GM21825 (cell line): ENCODE measurements around the gene CCNE1.
A peak's percentile ranks its signal among the peaks of the same experiment; 100 is the strongest.
"Not testable (repeated sequence)": the region's sequence is repeated elsewhere in the genome, so short reads cannot be mapped to it uniquely, and the experiment has no call there.

Source experiments
- ATAC-seq: cut with Tn5 transposase; IDR thresholded peaks from one replicate; pipeline ENCODE4 v1.9.1; 2021; ENCODE audit warnings: mild to moderate bottlenecking, moderate library complexity; ENCODE audit not compliant: unreplicated experiment

The CCNE1 gene

GRCh38 chr19:29785955-29786589, 25.7 kb upstream of the CCNE1 start:
- ATAC-seq = no peak

- ATAC-seq = no peak
Observed at GRCh38 chr19:29787281-29787680, 24.5 kb upstream of the CCNE1 start.

DNA sequence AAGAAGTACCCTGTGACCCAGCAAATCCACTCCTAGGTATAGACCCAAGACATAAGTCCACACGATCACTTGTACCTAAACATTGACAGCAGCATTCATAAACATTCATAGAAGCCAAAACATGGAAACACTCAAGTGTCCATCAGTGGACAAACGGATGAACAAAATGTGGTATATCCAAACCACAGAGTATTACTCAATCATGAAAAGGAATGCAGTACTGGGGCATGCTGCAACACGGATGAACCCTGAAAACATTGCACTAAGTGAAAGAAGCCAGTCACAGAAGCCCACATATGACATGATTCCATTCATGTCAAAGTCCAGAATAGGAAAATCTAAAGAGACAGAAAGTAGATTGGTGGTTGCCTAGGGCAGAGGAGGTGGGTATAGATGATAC, 22.8 kb upstream of the CCNE1 start:
- ATAC-seq = no peak

DNA sequence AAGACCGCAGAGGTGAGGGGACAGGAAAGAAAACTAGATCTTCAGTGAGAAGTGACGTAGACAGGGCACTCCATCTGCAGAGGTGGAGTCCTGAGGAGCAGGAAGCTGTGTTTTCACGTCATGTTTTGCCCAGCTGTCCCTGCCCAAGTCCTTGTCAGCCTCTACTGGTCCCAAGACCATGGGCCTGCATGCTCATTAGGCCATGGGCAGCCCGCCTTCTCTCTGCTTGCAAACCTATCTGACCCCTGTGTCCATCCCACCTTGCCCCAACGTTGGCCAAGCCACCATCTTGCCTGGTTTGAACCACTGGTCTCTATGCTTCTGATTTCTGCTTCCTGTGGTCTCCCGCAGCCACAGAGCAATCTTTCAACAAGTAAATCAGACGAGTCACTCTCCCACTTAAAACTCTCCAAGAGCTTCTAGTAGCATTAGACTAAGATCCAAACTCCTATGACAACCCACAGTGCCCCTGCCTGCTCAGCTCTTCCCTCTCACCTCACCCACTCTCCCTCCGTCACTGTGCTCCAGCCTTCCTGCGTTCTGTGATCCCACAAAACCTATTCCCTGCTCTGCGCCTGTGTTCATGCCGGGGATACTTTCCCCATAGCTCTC, 18.6 kb upstream of the CCNE1 start:
- ATAC-seq = no peak

DNA sequence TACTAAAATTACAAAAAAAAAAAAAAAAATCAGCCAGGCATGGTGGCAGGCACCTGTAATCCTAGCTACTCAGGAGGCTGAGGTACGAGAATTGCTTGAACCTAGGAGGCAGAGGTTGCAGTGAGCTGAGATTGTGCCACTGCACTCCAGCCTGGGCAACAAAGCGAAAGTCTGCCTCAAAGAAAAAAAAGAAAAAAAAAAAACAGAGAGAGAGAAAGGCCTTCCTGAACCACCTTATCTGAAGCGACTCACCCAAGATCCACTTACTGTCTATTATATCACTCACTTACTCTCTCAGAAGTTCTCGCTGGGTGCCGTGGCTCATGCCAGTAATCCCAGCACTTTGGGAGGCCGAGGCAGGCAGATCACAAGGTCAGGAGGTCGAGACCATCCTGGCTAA, 17.3 kb upstream of the CCNE1 start:
- ATAC-seq = not testable (repeated sequence)

DNA sequence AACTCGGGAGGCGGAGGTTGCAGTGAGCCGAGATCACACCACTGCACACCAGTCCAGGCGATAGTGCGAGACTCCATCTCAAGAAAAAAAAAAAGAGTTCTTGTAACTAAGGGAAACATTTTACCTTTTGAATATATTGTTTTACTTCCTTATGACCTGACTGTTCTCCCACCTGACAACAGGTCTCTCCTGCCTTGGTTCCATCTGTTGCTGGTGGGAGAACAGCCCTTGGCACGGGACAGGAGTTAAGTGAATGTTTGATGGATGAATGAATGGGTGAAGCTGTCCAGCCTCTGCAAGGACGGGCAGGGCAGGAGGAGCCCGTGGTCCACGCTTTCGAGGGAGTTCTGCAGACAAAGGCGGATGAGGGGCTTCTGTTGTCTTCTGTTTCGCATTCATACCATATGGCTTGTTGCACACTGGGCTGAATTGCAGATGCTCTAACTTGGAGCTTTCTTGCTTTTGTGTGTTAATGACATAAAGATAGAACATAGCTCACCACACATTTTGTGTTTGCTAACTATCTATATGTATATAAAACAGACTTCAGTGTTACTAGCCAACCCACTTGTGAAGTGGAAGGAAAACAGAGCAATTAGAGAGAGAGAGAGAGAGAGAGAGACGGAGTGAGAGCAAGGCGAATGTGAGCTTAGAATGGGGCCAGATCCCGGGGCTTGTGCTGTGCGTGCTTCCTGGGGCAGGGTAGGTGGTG, 16.2 kb upstream of the CCNE1 start:
- no peak for ATAC-seq

DNA sequence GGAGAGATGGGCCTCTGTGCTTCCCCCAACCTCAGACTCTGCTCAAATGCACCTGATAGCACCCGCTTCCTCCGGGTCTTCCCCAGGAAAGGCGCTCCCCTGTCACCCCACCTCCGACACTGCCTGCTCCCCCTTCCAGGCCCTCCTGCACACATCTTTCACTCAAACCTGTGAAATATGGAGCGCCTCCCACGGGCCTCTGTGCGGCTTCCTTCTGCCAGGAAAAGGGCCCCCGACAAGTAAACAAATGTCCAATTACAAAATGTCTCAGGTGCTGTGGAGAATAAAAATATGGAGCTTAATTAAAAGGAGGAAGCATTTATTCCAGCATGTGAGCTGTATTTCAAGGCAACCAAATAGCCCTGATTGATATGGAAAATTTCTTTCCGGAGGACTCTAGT, 15.6 kb upstream of the CCNE1 start:
- ATAC-seq = no peak

DNA sequence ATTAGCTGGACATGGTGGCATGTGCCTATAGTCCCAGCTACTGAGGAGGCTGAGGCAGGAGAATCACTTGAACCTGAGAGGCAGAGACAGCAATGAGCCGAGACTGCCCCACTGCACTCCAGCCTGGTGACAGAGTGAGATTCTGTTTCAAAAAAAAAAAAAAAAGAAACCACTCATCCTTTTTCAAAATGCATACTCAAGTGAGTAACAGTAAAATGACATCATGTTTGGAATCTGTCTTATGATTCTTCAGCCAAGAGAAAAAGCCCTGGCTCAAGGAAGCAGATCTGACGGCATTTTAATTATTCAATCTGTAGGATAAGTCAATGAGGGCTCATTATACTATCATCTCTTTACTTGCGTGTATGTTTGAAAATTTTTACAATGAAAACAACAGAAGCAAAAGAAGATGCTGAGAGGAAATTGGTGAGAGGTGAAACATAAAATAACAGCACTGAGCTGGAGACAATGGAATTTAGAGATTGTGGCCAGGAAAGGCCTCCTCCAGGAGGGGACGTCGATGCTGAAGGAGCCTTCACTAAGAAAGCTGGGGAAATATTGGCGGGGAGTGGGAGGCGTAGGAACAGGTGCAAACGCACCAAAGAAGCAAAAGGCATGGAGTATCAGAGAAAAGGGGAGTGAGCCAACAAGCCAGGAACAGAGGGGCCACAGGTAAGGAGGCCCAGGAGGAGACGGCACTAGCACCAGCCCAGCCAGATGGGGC, 12.9 kb upstream of the CCNE1 start:
- no peak for ATAC-seq

GRCh38 chr19:29800100-29800825, 11.5 kb upstream of the CCNE1 start:
- ATAC-seq = no peak

GRCh38 chr19:29803951-29804350, 7.8 kb upstream of the CCNE1 start:
- ATAC-seq = not testable (repeated sequence)

GRCh38 chr19:29804493-29804892, 7.3 kb upstream of the CCNE1 start:
- ATAC-seq = peak; percentile 85

GRCh38 chr19:29805031-29805965, 6.5 kb upstream of the CCNE1 start:
- no peak for ATAC-seq

DNA sequence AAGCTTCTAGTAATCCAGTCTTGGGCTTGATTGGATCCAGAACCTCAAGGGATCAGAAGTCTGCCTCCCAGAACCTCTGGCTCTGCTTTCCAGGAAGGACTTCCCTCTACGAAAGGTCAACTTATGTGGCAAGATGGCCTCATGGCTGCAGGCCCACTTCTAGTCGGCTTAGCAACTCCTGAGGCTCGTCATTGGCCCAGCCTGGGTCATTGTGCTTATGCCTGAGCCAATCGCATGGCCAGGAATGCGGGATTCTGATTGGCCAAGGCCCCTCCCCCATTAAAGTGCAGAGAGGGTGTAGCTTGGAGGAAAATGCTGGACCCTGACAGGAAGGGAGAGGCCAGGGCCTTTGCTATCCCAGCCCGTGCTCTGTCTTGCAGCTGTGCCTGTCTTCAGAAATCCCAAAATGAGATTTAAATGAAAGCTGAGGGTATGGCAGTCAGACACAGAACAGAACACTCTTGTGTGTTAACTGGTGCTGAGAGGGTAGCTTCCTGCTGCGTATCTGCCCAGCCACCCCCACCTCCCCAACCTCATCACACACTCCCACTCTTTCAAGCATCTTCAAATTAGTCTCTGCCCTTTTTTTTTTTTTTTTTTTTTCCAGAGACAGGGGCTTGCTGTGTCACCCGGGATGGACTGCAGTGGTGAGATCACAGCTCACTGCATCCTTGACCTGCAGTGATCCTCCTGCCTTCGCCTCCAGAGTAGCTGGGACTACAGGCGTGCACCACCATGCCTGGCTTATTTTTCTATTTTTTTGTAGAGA, 5.5 kb upstream of the CCNE1 start:
- ATAC-seq = no peak

DNA sequence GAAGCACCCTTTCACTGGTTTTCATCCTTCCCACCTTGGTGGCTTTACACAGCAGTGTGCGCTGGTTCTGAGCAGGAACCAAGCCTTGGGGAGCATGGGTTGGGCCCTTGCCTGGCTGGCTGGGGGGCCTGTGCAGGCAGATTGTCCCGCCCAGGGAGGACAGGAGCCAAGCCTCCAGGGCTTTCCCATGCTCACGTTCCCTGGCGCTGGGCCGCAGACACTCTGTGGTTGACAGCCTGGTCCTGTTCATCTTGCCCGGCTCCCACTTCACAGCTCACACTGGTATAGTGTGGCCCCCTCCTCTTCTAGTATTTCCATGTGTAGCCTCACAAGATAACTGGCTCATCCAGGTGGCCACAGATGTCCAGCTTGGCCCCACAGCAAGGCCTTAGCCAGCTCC, 4.6 kb upstream of the CCNE1 start:
- no peak for ATAC-seq

GRCh38 chr19:29807870-29808405, 3.9 kb upstream of the CCNE1 start:
- no peak for ATAC-seq

DNA sequence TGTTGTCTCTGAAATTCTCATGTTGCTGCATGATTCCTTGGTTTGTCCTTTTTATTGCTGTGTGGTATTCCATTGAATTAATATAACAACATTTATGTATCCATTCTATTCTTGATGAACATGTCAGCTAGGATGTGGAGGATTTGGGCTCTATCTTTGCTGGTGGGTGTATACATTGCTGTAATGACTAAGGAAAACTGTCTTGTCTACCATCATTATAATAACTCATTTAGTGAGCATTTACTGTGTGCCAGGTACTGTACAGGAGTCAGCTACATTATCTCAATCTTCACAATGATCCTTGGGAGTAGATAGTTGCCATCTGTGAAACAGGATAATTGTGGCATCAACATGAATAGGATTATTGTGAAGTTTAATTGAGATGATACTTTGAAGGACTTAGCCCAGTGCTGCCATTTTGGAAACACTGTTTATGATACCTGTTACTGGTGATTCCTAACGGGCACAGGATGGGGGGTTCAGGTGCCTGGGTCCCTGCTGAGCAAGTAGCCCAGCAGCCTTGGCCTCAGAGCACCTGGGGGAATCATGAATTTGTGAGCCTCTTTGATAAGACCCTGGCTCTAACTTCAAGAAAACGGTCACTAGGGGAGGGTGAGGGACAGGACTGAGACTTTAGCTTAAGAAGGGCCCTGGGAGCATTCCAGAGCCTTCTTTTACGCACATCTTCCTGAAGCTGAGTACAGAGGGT, 1.8 kb upstream of the CCNE1 start:
- no peak for ATAC-seq

GRCh38 chr19:29810504-29810871, 1.3 kb upstream of the CCNE1 start:
- ATAC-seq = no peak
